ENCODE results near the gene PKMYT1. TPM values are rescaled to one million over a fixed set of nuclear protein-coding genes. Genes with fewer than 3 reads are reported as not detected.

PKMYT1 gene
- total and polyA plus RNA-seq, 9 of the 15 experiments (the other 6 are each of a cell fraction or from before 2014, with no cell fraction given) = 8.7 to 201 (median 37.8) TPM

DNA sequence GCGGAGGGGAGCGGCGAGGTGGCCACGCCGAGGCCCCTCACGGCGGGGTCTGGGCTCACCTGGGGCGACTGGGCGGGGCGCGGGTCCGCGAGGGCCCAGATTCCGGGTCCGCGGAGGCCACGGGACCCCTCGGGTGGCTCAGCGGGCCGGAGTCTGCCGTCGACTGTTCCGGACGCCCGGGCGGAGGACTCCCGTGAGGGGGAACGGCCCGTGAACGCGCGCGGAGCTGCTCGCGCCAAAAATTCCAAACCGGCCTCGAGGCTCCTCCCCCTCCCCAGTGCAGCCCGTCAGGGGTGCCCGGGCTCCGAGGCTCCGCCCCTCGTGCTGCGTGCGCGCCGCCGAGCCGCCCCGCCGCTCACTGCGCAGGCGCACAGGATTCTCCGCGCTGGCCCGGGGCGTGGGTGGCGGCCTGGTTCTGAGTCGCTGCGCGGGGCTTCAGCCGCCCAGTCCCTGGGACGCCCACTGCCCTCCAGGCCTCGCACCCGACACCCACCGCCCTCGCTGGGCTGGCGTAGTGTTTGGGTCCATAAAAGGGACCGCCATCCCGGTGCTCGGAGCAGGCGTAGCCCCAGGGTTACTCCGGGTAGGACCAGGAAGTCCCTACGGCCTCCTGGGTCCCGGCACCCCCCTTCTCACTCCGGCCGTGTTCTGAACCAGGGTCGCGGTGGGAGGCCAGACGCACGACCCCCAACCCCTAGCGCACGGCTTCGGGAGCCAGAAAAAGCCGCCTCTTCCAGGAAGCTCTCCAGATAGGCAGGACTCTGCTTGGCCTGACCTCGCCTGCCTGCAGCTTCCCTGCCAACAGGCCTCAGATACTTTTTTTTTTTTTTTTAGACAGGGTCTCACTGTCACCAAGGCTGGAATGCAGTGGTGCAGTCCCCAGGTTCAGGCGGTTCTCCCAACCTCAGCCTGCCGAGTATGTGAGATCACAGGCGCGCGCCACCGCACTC is at the start of gene PKMYT1 (continued):
- TF ChIP-seq KDM4B (IDR thresholded peaks at IDR 0.05; ENCODE audit: borderline replicate concordance in 2 of 2, low read depth in 1 of 2) (no peak), NR3C1 (CRISPR knock-in tag; IDR thresholded peaks at IDR 0.05) (0 out of 2 replicates have a peak, but pooled peaks have one; percentile 6), SIN3B (IDR thresholded peaks at IDR 0.05; ENCODE audit: low read depth) (peak; percentile 35), ETS2 (tag; IDR thresholded peaks at IDR 0.05; ENCODE audit: borderline replicate concordance, poor library complexity, severe bottlenecking) (peak; percentile 37), FUS (optimal IDR thresholded peaks at IDR 0.05; ENCODE audit: low read depth, low read length) (peak; percentile 83), YBX1 (IDR thresholded peaks at IDR 0.05) (no peak), BRF1 (IDR thresholded peaks at IDR 0.05; ENCODE audit: borderline replicate concordance, extremely low read depth, insufficient read length) (no peak), TBP (optimal IDR thresholded peaks at IDR 0.05; ENCODE audit: low read depth, low read length) (peak; percentile 79), RBM39 (optimal IDR thresholded peaks at IDR 0.05; ENCODE audit: low read depth, low read length) (peak; percentile 51), POLR2A (conservative IDR thresholded peaks at IDR 0.05) (peak; percentile 93), ATF7 (IDR thresholded peaks at IDR 0.05) (peak; percentile 27; the same call in 1 of the 2 replicates), CCNT2 (IDR thresholded peaks at IDR 0.05; ENCODE audit: borderline replicate concordance, extremely low read depth, insufficient read length, low read depth, low read length) (peak; percentile 93), CHD1 (IDR thresholded peaks at IDR 0.05; ENCODE audit: low read length) (peak; percentile 20), NONO (IDR thresholded peaks at IDR 0.05; ENCODE audit: low read depth in 2 of 2, low read length in 1 of 2) (peak in 1 of 2 experiments; percentile 58; a peak in 1 of 4 replicates), HMG20B (CRISPR knock-in tag; IDR thresholded peaks at IDR 0.05) (no peak), KDM1A (IDR thresholded peaks at IDR 0.05) (no peak), ZNF184 (CRISPR knock-in tag; IDR thresholded peaks at IDR 0.05) (no peak), SRF (CRISPR knock-in tag; IDR thresholded peaks at IDR 0.05) (peak in 1 of 2 experiments; percentile 46; a peak in 1 of 4 replicates)
- TF ChIP-seq, protein P1, sequence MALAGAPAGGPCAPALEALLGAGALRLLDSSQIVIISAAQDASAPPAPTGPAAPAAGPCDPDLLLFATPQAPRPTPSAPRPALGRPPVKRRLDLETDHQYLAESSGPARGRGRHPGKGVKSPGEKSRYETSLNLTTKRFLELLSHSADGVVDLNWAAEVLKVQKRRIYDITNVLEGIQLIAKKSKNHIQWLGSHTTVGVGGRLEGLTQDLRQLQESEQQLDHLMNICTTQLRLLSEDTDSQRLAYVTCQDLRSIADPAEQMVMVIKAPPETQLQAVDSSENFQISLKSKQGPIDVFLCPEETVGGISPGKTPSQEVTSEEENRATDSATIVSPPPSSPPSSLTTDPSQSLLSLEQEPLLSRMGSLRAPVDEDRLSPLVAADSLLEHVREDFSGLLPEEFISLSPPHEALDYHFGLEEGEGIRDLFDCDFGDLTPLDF (CRISPR knock-in tag; IDR thresholded peaks at IDR 0.05) = peak; percentile 84
- TF ChIP-seq, protein P2, sequence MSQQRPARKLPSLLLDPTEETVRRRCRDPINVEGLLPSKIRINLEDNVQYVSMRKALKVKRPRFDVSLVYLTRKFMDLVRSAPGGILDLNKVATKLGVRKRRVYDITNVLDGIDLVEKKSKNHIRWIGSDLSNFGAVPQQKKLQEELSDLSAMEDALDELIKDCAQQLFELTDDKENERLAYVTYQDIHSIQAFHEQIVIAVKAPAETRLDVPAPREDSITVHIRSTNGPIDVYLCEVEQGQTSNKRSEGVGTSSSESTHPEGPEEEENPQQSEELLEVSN (IDR thresholded peaks at IDR 0.05; ENCODE audit: borderline replicate concordance in 1 of 2, extremely low read depth in 1 of 2, insufficient read depth in 1 of 2, insufficient read length in 1 of 2, low read depth in 1 of 2, low read length in 1 of 2, poor library complexity in 1 of 2, severe bottlenecking in 1 of 2) = peak; percentile 67 to 90
- TF ChIP-seq, protein P3, sequence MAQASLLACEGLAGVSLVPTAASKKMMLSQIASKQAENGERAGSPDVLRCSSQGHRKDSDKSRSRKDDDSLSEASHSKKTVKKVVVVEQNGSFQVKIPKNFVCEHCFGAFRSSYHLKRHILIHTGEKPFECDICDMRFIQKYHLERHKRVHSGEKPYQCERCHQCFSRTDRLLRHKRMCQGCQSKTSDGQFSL (CRISPR knock-in tag; IDR thresholded peaks at IDR 0.05) = peak; percentile 68; the same call in 1 of the 2 replicates
- TF ChIP-seq, protein P3 (tag; IDR thresholded peaks at IDR 0.05) = peak in 1 of 2 experiments; percentile 35; a peak in 1 of 4 replicates
- TF ChIP-seq, protein P4, sequence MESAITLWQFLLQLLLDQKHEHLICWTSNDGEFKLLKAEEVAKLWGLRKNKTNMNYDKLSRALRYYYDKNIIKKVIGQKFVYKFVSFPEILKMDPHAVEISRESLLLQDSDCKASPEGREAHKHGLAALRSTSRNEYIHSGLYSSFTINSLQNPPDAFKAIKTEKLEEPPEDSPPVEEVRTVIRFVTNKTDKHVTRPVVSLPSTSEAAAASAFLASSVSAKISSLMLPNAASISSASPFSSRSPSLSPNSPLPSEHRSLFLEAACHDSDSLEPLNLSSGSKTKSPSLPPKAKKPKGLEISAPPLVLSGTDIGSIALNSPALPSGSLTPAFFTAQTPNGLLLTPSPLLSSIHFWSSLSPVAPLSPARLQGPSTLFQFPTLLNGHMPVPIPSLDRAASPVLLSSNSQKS (CRISPR knock-in tag; IDR thresholded peaks at IDR 0.05) = 0 out of 2 replicates have a peak, but pooled peaks have one; percentile 10
